HepG2 (cell line): ENCODE data around the gene GNB1. TPM values are rescaled to one million over a fixed set of nuclear protein-coding genes. Genes with fewer than 3 reads are reported as not detected.

Source experiments
- ARNTL ChIP-seq: sonication (generic); formaldehyde crosslinking; IDR thresholded peaks from 2 replicates; pipeline ENCODE4 v1.4.0; 2020; ENCODE audit warnings: mild to moderate bottlenecking, missing genetic modification reagents
- ELK4 ChIP-seq: sonication (generic); formaldehyde crosslinking; IDR thresholded peaks from 2 replicates; pipeline ENCODE4 v1.9.0; 2021; ENCODE audit warnings: missing genetic modification reagents, borderline replicate concordance
- FOXA1 ChIP-seq, 2 experiments: fragments of 450-650 bp in 1 of 2; sonication (generic) in 1 of 2; formaldehyde crosslinking in 1 of 2; IDR thresholded peaks; 2 replicates each; pipeline versions ENCODE4 v1.4.0 to v1.6.1; 2016 to 2020; ENCODE audit warnings: missing genetic modification reagents in 1 of 2
- GATAD2A ChIP-seq: IDR thresholded peaks from 2 replicates; pipeline ENCODE4 v1.6.1; 2016
- IRF9 ChIP-seq: sonication (generic); formaldehyde crosslinking; IDR thresholded peaks from 2 replicates; pipeline ENCODE4 v1.8.0; 2022; ENCODE audit warnings: missing genetic modification reagents, mild to moderate bottlenecking, borderline replicate concordance
- MLX ChIP-seq: IDR thresholded peaks from 2 replicates; pipeline ENCODE4 v1.6.1; 2016
- MTA1 ChIP-seq: sonication (generic); formaldehyde crosslinking; IDR thresholded peaks from 2 replicates; pipeline ENCODE4 v1.4.0; 2020; ENCODE audit warnings: missing genetic modification reagents, mild to moderate bottlenecking, borderline replicate concordance
- POLR2A ChIP-seq, 2 experiments: IDR thresholded peaks; 2 replicates each; pipeline ENCODE4 v1.6.1; 2011; ENCODE audit warnings: low read depth in 2 of 2, low read length in 2 of 2, mild to moderate bottlenecking in 1 of 2, moderate library complexity in 1 of 2; ENCODE audit not compliant: insufficient read depth in 1 of 2
- SMAD1 ChIP-seq: sonication (generic); formaldehyde crosslinking; IDR thresholded peaks from 2 replicates; pipeline ENCODE4 v1.4.0; 2020; ENCODE audit warnings: missing genetic modification reagents, low read depth, mild to moderate bottlenecking, borderline replicate concordance
- TCF7L2 ChIP-seq: IDR thresholded peaks from 2 replicates; pipeline ENCODE4 v1.6.1; 2011; ENCODE audit warnings: mild to moderate bottlenecking, low read depth, low read length, moderate library complexity
- TRIM24 ChIP-seq: sonication (generic); formaldehyde crosslinking; IDR thresholded peaks from 2 replicates; pipeline ENCODE4 v1.8.0; 2022; ENCODE audit warnings: mild to moderate bottlenecking, missing genetic modification reagents
- ZBTB39 ChIP-seq: sonication (generic); formaldehyde crosslinking; IDR thresholded peaks from 2 replicates; pipeline ENCODE4 v1.5.0; 2020; ENCODE audit warnings: missing genetic modification reagents
- ZBTB8A ChIP-seq: sonication (generic); formaldehyde crosslinking; IDR thresholded peaks from 2 replicates; pipeline ENCODE4 v1.4.0; 2020; ENCODE audit warnings: mild to moderate bottlenecking, low read depth, missing genetic modification reagents, borderline replicate concordance
- ZNF101 ChIP-seq: sonication (generic); formaldehyde crosslinking; IDR thresholded peaks from 2 replicates; pipeline ENCODE4 v1.4.0; 2020; ENCODE audit warnings: mild to moderate bottlenecking, low read depth, missing genetic modification reagents, borderline replicate concordance
- ZNF646 ChIP-seq: sonication (generic); formaldehyde crosslinking; IDR thresholded peaks from 2 replicates; pipeline ENCODE4 v1.9.0; 2021; ENCODE audit warnings: mild to moderate bottlenecking, missing genetic modification reagents
- ZNF652 ChIP-seq: IDR thresholded peaks from 2 replicates; pipeline ENCODE4 v1.6.1; 2016; ENCODE audit warnings: low read depth, borderline replicate concordance
- ZNF747 ChIP-seq: sonication (generic); formaldehyde crosslinking; IDR thresholded peaks from 2 replicates; pipeline ENCODE4 v1.8.1; 2023; ENCODE audit warnings: missing genetic modification reagents, mild to moderate bottlenecking, borderline replicate concordance
- ZNF781 ChIP-seq: sonication (generic); formaldehyde crosslinking; IDR thresholded peaks from 2 replicates; pipeline ENCODE4 v1.5.1; 2020; ENCODE audit warnings: borderline replicate concordance, mild to moderate bottlenecking, missing genetic modification reagents; ENCODE audit errors: not compliant biosample characterization
- polyA plus RNA-seq, 8 experiments: library from polyadenylated mRNA; depleted of rRNA in 3 of 8; stranded (reverse) in 7 of 8; unstranded in 1 of 8; fragments of >200 nt; fragmentation: Illumina TruSeq in 4 of 8; extraction: Trizol in 4 of 8; gene quantifications; 2 replicates each; pipeline versions ENCODE4 v1.2.1 to v1.2.3, GENCODE V29; 2011 to 2016; ENCODE audit warnings: low read depth in 4 of 8, missing spikeins in 1 of 8, mixed read lengths in 1 of 8; ENCODE audit not compliant: insufficient read depth in 1 of 8
- total RNA-seq, 5 experiments: library from RNA; depleted of rRNA; stranded (reverse); fragments of >200 nt; fragmentation: Illumina TruSeq; extraction: Trizol; gene quantifications; 2 replicates each; pipeline ENCODE4 v1.2.3, GENCODE V29; 2016; ENCODE audit warnings: low read depth in 1 of 5

GNB1 gene
- total and polyA plus RNA-seq, 2 of the 13 experiments (the other 11 are each of a cell fraction or from before 2014, with no cell fraction given), result 66.2 to 327 TPM

GRCh38 chr1:1748686-1749321 is 142.1 kb downstream of the GNB1 start (continued):
- TF ChIP-seq ZNF646, result no peak
- TF ChIP-seq ZNF101 (CRISPR knock-in tag), result no peak
- no peak for TF ChIP-seq ZBTB39 (CRISPR knock-in tag)
- no peak for TF ChIP-seq SMAD1 (CRISPR knock-in tag)
- 0 out of 2 replicates have a peak, but pooled peaks have one; percentile 26 for TF ChIP-seq MTA1 (CRISPR knock-in tag)
- no peak for TF ChIP-seq FOXA1 (IDR thresholded peaks at IDR 0.05)
- no peak for TF ChIP-seq FOXA1 (CRISPR knock-in tag; IDR thresholded peaks at IDR 0.05)
- TF ChIP-seq POLR2A (IDR thresholded peaks at IDR 0.05; ENCODE audit: insufficient read depth in 1 of 2, low read depth in 2 of 2, low read length in 2 of 2), result peak in 1 of 2 experiments; percentile 62; a peak in 3 of 4 replicates
- TF ChIP-seq ZNF781 (CRISPR knock-in tag), result no peak
- TF ChIP-seq MLX (CRISPR knock-in tag), result no peak
- no peak for TF ChIP-seq TRIM24
- no peak for TF ChIP-seq IRF9 (CRISPR knock-in tag)
- no peak for TF ChIP-seq GATAD2A
- TF ChIP-seq ELK4 (CRISPR knock-in tag), result no peak
- no peak for TF ChIP-seq ZNF652
- TF ChIP-seq ZBTB8A (CRISPR knock-in tag), result no peak
- no peak for TF ChIP-seq TCF7L2
- TF ChIP-seq ARNTL (CRISPR knock-in tag), result no peak
- TF ChIP-seq ZNF747 (CRISPR knock-in tag), result no peak
